ENCODE data around the gene CASP8AP2. TPM values are rescaled to one million over a fixed set of nuclear protein-coding genes. Genes with fewer than 3 reads are reported as not detected.

The CASP8AP2 gene
- total and polyA plus RNA-seq, 2 donors (not counting 3 experiments of a cell fraction or from before 2014, with no cell fraction given), result 4.7 to 22.0 TPM

- FAIRE-seq (no peak), DNase-seq (ENCODE audit: low read depth, low spot score) (no peak)
- Histone ChIP-seq H3K79me2 (ENCODE audit: control insufficient read depth, insufficient read depth, low read length) (no peaks in the 10 kb centered on the region), H3K4me3 (replicated peaks in 1 of 3; ENCODE audit: insufficient read depth in 1 of 3, low read depth in 1 of 3, low read length in 3 of 3) (no peak overlapping the region), H4K20me1 (replicated peaks; ENCODE audit: control insufficient read depth, extremely low read depth, insufficient read depth, low read length) (no peaks in the 10 kb centered on the region), H3K27ac (ENCODE audit: insufficient read depth, low read depth, low read length) (no peak overlapping the region), H3K36me3 (ENCODE audit: control insufficient read depth in 2 of 2, extremely low read depth in 1 of 2, insufficient read depth in 2 of 2, low read length in 2 of 2) (peaks cover 3 to 14% of the 10 kb centered on the region in 2 experiments), H3K9me3 (replicated peaks; ENCODE audit: control insufficient read depth, insufficient read depth, low read length) (no peaks in the 10 kb centered on the region), H3K9ac (replicated peaks; ENCODE audit: extremely low read depth, insufficient read depth, low read length) (no peak overlapping the region), H3K4me1 (ENCODE audit: control insufficient read depth, extremely low read depth, insufficient read depth, low read length) (no peaks in the 10 kb centered on the region), H2AFZ (ENCODE audit: low read depth, low read length) (no peak overlapping the region), H3K4me2 (ENCODE audit: insufficient read depth, low read length) (no peak overlapping the region), H3K9me1 (replicated peaks; ENCODE audit: control insufficient read depth, extremely low read depth, insufficient read depth, low read length) (no peaks in the 10 kb centered on the region), H3K27me3 (ENCODE audit: control insufficient read depth in 2 of 2, insufficient read depth in 2 of 2, low read length in 2 of 2) (no peaks in the 10 kb centered on the region)
- ChIA-PET CTCF (no interaction called here), POLR2A (no interaction called here)
- dilution Hi-C loops (cut with MboI; ENCODE audit: extremely low pct_ligation_motif_present, low sequenced_read_pairs) (no loop called here), intact Hi-C loops (cut with micrococcal nuclease) (no loop called here)
- TF ChIP-seq POLR2AphosphoS5 (IDR thresholded peaks at IDR 0.05; ENCODE audit: insufficient read depth, low read depth, low read length), result no peak
- TF ChIP-seq, protein P1, sequence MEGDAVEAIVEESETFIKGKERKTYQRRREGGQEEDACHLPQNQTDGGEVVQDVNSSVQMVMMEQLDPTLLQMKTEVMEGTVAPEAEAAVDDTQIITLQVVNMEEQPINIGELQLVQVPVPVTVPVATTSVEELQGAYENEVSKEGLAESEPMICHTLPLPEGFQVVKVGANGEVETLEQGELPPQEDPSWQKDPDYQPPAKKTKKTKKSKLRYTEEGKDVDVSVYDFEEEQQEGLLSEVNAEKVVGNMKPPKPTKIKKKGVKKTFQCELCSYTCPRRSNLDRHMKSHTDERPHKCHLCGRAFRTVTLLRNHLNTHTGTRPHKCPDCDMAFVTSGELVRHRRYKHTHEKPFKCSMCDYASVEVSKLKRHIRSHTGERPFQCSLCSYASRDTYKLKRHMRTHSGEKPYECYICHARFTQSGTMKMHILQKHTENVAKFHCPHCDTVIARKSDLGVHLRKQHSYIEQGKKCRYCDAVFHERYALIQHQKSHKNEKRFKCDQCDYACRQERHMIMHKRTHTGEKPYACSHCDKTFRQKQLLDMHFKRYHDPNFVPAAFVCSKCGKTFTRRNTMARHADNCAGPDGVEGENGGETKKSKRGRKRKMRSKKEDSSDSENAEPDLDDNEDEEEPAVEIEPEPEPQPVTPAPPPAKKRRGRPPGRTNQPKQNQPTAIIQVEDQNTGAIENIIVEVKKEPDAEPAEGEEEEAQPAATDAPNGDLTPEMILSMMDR (IDR thresholded peaks at IDR 0.05; ENCODE audit: extremely low read depth in 1 of 2, insufficient read depth in 1 of 2, low read depth in 1 of 2, low read length in 2 of 2), result no peak
- no peak for TF ChIP-seq GATA2 (IDR thresholded peaks at IDR 0.05; ENCODE audit: insufficient read depth, insufficient read length, low read depth, low read length)
- TF ChIP-seq JUN (IDR thresholded peaks at IDR 0.05; ENCODE audit: borderline replicate concordance, insufficient read depth, insufficient read length, low read depth), result no peak
- no peak for TF ChIP-seq POLR2A (IDR thresholded peaks at IDR 0.05; ENCODE audit: low read depth, low read length)
- TF ChIP-seq MYC (IDR thresholded peaks at IDR 0.05; ENCODE audit: low read depth, low read length), result no peak
- TF ChIP-seq FOS (IDR thresholded peaks at IDR 0.05; ENCODE audit: borderline replicate concordance, insufficient read depth, low read length), result no peak
- no peak for TF ChIP-seq EZH2 (IDR thresholded peaks at IDR 0.05; ENCODE audit: borderline replicate concordance, low read depth, low read length, severe bottlenecking)
- TF ChIP-seq, protein P2, sequence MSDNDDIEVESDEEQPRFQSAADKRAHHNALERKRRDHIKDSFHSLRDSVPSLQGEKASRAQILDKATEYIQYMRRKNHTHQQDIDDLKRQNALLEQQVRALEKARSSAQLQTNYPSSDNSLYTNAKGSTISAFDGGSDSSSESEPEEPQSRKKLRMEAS (IDR thresholded peaks at IDR 0.05; ENCODE audit: insufficient read depth, insufficient read length), result no peak
- no TSS peak for BruUV-seq (replicated peaks)
Observed at GRCh38 chr6:89787660-89788328, 41.9 kb upstream of the CASP8AP2 start.
